Measurements from ENCODE around the gene RAD18.

DNA sequence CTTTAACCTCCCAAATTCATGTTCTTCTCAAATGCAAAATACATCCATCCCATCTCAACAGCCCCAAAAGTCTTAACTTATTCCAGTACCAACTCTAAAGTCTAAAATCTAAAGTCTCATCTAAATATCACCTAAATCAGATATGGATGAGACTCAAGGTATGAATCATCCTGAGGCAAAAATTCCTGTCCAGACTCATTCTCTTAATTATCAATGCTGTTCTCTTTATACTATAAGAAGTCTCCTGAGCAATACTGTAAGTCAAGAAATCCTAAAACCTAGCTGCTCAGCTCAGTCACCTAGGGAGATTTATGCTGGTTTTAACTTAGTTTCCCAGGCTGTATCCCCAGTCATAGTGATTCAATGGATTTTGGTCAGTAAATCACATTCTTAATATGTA is 11.1 kb downstream of the RAD18 start:
- TF ChIP-seq, protein P1, sequence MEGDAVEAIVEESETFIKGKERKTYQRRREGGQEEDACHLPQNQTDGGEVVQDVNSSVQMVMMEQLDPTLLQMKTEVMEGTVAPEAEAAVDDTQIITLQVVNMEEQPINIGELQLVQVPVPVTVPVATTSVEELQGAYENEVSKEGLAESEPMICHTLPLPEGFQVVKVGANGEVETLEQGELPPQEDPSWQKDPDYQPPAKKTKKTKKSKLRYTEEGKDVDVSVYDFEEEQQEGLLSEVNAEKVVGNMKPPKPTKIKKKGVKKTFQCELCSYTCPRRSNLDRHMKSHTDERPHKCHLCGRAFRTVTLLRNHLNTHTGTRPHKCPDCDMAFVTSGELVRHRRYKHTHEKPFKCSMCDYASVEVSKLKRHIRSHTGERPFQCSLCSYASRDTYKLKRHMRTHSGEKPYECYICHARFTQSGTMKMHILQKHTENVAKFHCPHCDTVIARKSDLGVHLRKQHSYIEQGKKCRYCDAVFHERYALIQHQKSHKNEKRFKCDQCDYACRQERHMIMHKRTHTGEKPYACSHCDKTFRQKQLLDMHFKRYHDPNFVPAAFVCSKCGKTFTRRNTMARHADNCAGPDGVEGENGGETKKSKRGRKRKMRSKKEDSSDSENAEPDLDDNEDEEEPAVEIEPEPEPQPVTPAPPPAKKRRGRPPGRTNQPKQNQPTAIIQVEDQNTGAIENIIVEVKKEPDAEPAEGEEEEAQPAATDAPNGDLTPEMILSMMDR (IDR thresholded peaks at IDR 0.05) = no peak
- no peak for TF ChIP-seq ZFX (IDR thresholded peaks at IDR 0.05; ENCODE audit: borderline replicate concordance)
